K562 (cell line): Measurements from ENCODE around the gene SOX15. TPM values are rescaled to one million over a fixed set of nuclear protein-coding genes. Genes with fewer than 3 reads are reported as not detected.

Experiments
- CBFA2T2 ChIP-seq: fragments of 450-650 bp; conservative IDR thresholded peaks from 2 replicates; pipeline ENCODE4 v1.6.1; 2017; ENCODE audit warnings: mild to moderate bottlenecking
- CREBBP ChIP-seq: IDR thresholded peaks from one replicate; pipeline ENCODE4 v1.6.1; 2012; ENCODE audit warnings: low read depth, mild to moderate bottlenecking, control low read depth, inconsistent platforms, low read length
- E2F8 ChIP-seq: fragments of 450-650 bp; IDR thresholded peaks from 2 replicates; pipeline ENCODE4 v1.7.1; 2018; ENCODE audit warnings: mild to moderate bottlenecking, low read depth; ENCODE audit not compliant: partially characterized antibody
- HDAC1 ChIP-seq, 2 experiments: fragments of 450-650 bp; IDR thresholded peaks; 2 replicates each; pipeline ENCODE4 v1.6.1; 2016 to 2017; ENCODE audit warnings: inconsistent platforms in 1 of 2, mild to moderate bottlenecking in 1 of 2, moderate library complexity in 1 of 2
- HDAC2 ChIP-seq: fragments of 450-650 bp; IDR thresholded peaks from 2 replicates; pipeline ENCODE4 v1.6.1; 2016; ENCODE audit warnings: mild to moderate bottlenecking
- KLF16 ChIP-seq: IDR thresholded peaks from 2 replicates; pipeline ENCODE4 v1.6.1; 2016; ENCODE audit warnings: antibody characterized with exemption
- MLX ChIP-seq, 2 experiments: fragments of 450-650 bp in 1 of 2; sonication (generic) in 1 of 2; formaldehyde crosslinking; conservative IDR thresholded peaks; 2 replicates each; pipeline versions ENCODE4 v1.4.0 to v1.8.1; 2020 to 2022; ENCODE audit warnings: mild to moderate bottlenecking in 1 of 2, missing genetic modification reagents in 1 of 2
- PML ChIP-seq: IDR thresholded peaks from 2 replicates; pipeline ENCODE4 v1.6.1; 2012; ENCODE audit warnings: low read length, inconsistent platforms
- POLR2AphosphoS5 ChIP-seq: IDR thresholded peaks from 2 replicates; pipeline ENCODE4 v1.6.1; 2011; ENCODE audit warnings: mild to moderate bottlenecking, low read depth, low read length, moderate library complexity; ENCODE audit not compliant: control insufficient read depth, insufficient read depth
- RCOR1 ChIP-seq, 2 experiments: IDR thresholded peaks; 2 replicates each; pipeline ENCODE4 v1.6.1; 2012; ENCODE audit warnings: low read depth in 2 of 2, low read length in 2 of 2, borderline replicate concordance in 1 of 2, improper control_type of control experiment in 1 of 2
- SMARCA4 ChIP-seq: fragments of 450-650 bp; IDR thresholded peaks from 2 replicates; pipeline ENCODE4 v1.6.1; 2016
- TAL1 ChIP-seq: fragments of 450-650 bp; IDR thresholded peaks from 2 replicates; pipeline ENCODE4 v1.6.1; 2016; ENCODE audit warnings: mild to moderate bottlenecking
- TCF3 ChIP-seq: sonication (generic); formaldehyde crosslinking; IDR thresholded peaks from 2 replicates; pipeline ENCODE4 v1.4.0; 2020; ENCODE audit warnings: mild to moderate bottlenecking, missing genetic modification reagents
- TEAD4 ChIP-seq, 2 experiments: sonication (generic) in 1 of 2; formaldehyde crosslinking in 1 of 2; IDR thresholded peaks; 2 replicates each; pipeline versions ENCODE4 v1.6.1 to v1.8.0; 2012 to 2022; ENCODE audit warnings: borderline replicate concordance in 1 of 2, inconsistent platforms in 1 of 2, low read length in 1 of 2, mild to moderate bottlenecking in 1 of 2, missing genetic modification reagents in 1 of 2
- WHSC1 ChIP-seq: IDR thresholded peaks from one replicate; pipeline ENCODE4 v1.6.1; 2012; ENCODE audit warnings: low read length, control low read depth, inconsistent platforms
- ZNF280B ChIP-seq: fragments of 250-450 bp; sonication (Bioruptor Pico); IDR thresholded peaks from 2 replicates; pipeline ENCODE4 v1.5.1; 2021; ENCODE audit warnings: mild to moderate bottlenecking
- ZNF444 ChIP-seq: fragments of 250-450 bp; sonication (Bioruptor Pico); IDR thresholded peaks from 2 replicates; pipeline ENCODE4 v1.4.0; 2020; ENCODE audit warnings: mild to moderate bottlenecking, moderate library complexity
- ZNF75A ChIP-seq: fragments of 450-650 bp; formaldehyde crosslinking; IDR thresholded peaks from 2 replicates; pipeline ENCODE4 v1.4.0; 2020; ENCODE audit warnings: mild to moderate bottlenecking
- polyA plus RNA-seq, 8 experiments: library from polyadenylated mRNA; depleted of rRNA in 4 of 8; stranded (reverse) in 5 of 8; unstranded in 3 of 8; fragments of >200 nt; fragmentation: Nextera tagmentation in 2 of 8; fragmentation: Illumina TruSeq in 1 of 8; extraction: Ambion mirVana in 2 of 8; extraction: Trizol in 1 of 8; gene quantifications; 2 replicates each; pipeline versions ENCODE4 v1.2.1 to v1.2.3, GENCODE V29; 2011 to 2014; ENCODE audit warnings: inconsistent platforms in 1 of 8, missing spikeins in 1 of 8
- total RNA-seq, 7 experiments: library from RNA; depleted of rRNA in 6 of 7; stranded (reverse); fragments of >200 nt in 6 of 7; fragmentation: Illumina TruSeq in 2 of 7; extraction: Trizol in 2 of 7; gene quantifications; 2 replicates each; pipeline versions ENCODE4 v1.2.1 to v1.2.3, GENCODE V29; 2011 to 2021; ENCODE audit warnings: low replicate concordance in 1 of 7

SOX15 gene
- total and polyA plus RNA-seq, 9 of the 15 experiments (the other 6 are each of a cell fraction or from before 2014, with no cell fraction given), result 0.07 to 0.33 (median 0.19) TPM; not detected in 5

GRCh38 chr17:7626956-7627249 is 37.0 kb upstream of the SOX15 start (continued):
- TF ChIP-seq ZNF280B (CRISPR knock-in tag), result no peak
- 0 out of 2 replicates have a peak, but pooled peaks have one; percentile 26 for TF ChIP-seq PML
- TF ChIP-seq SMARCA4, result no peak
- TF ChIP-seq WHSC1, result no peak
- peak in 1 of 2 experiments; percentile 67; a peak in 2 of 4 replicates for TF ChIP-seq HDAC1 (IDR thresholded peaks at IDR 0.05)
- peak; percentile 75 to 99 for TF ChIP-seq RCOR1 (IDR thresholded peaks at IDR 0.05; ENCODE audit: borderline replicate concordance in 1 of 2, low read depth in 2 of 2, low read length in 2 of 2)
- TF ChIP-seq HDAC2, result peak; percentile 57; the same call in 1 of the 2 replicates
- TF ChIP-seq TEAD4 (IDR thresholded peaks at IDR 0.05; ENCODE audit: low read length), result peak; percentile 76
- no peak for TF ChIP-seq TEAD4 (CRISPR knock-in tag; IDR thresholded peaks at IDR 0.05; ENCODE audit: borderline replicate concordance)
- peak; percentile 42; the same call in 1 of the 2 replicates for TF ChIP-seq POLR2AphosphoS5
- peak; percentile 55 for TF ChIP-seq TAL1
- TF ChIP-seq KLF16, result peak; percentile 39; the same call in 1 of the 2 replicates
- no peak for TF ChIP-seq ZNF75A (CRISPR knock-in tag)
- no peak for TF ChIP-seq MLX (CRISPR knock-in tag; conservative IDR thresholded peaks at IDR 0.05)
- peak; percentile 68 for TF ChIP-seq CBFA2T2
- no peak for TF ChIP-seq ZNF444 (CRISPR knock-in tag)
- peak; percentile 61 for TF ChIP-seq TCF3 (CRISPR knock-in tag)
- no peak for TF ChIP-seq CREBBP
- TF ChIP-seq E2F8, result no peak
